ENCODE measurements around the gene MDK. TPM values are rescaled to one million over a fixed set of nuclear protein-coding genes. Genes with fewer than 3 reads are reported as not detected.
A peak's percentile ranks its signal among the peaks of the same experiment; 100 is the strongest.

The MDK gene
- total RNA-seq, 1 donor from 2014 or later: 600 TPM

- H3K9me3 ChIP-seq (ENCODE audit: low read depth): no peaks in the 10 kb centered on the region
- H3K4me1 Mint-ChIP-seq: peaks cover 66% of the 10 kb centered on the region
- no peak for DNase-seq (ENCODE audit: low spot score)
- no peak overlapping the region for H3K4me3 ChIP-seq
- no peak overlapping the region for H3K4me2 ChIP-seq
- peaks cover 42% of the 10 kb centered on the region for H3F3A ChIP-seq (ENCODE audit: low read depth)
- H3K36me3 ChIP-seq: no peaks in the 10 kb centered on the region
- no peak overlapping the region for H3K27ac ChIP-seq
- no peak overlapping the region for H3K27ac Mint-ChIP-seq
- H2AFZ ChIP-seq (replicated peaks): no peak overlapping the region
- no peak overlapping the region for H3K9ac ChIP-seq
- peaks cover 39% of the 10 kb centered on the region for H3K4me1 ChIP-seq
- H3K4me3 Mint-ChIP-seq: no peak overlapping the region
- H3K27me3 ChIP-seq: peaks cover 6% of the 10 kb centered on the region
- peaks cover 13% of the 10 kb centered on the region for H3K27me3 Mint-ChIP-seq (ENCODE audit: insufficient read depth, low read depth)
- TF ChIP-seq EZH2 (IDR thresholded peaks at IDR 0.05) (no peak), CTCF (IDR thresholded peaks at IDR 0.05) (no peak), EZH2phosphoT487 (IDR thresholded peaks at IDR 0.05) (no peak)
- H3K36me3 Mint-ChIP-seq: no peaks in the 10 kb centered on the region
- H3K9me3 Mint-ChIP-seq: no peaks in the 10 kb centered on the region
- no peaks in the 10 kb centered on the region for H4K20me1 ChIP-seq (ENCODE audit: low read depth)
- H3K79me2 ChIP-seq (ENCODE audit: low read depth): no peaks in the 10 kb centered on the region
Observed at GRCh38 chr11:46341454-46341853, 40.0 kb upstream of the MDK start.

GRCh38 chr11:46342239-46342638, 39.2 kb upstream of the MDK start:
- no peaks in the 10 kb centered on the region for H3K36me3 ChIP-seq
- H3K27ac Mint-ChIP-seq: no peak overlapping the region
- H3K4me1 ChIP-seq: peaks cover 33% of the 10 kb centered on the region

GRCh38 chr11:46343520-46343919, 37.9 kb upstream of the MDK start:
- Histone ChIP-seq H3K27me3 (peaks cover 12% of the 10 kb centered on the region), H3K4me1 (peaks cover 40% of the 10 kb centered on the region), H3K79me2 (ENCODE audit: low read depth) (peaks cover 11% of the 10 kb centered on the region), H3K9me3 (ENCODE audit: low read depth) (no peaks in the 10 kb centered on the region), H3K27ac (no peak overlapping the region), H3K4me3 (no peak overlapping the region), H3K4me2 (no peak overlapping the region), H2AFZ (replicated peaks) (no peak overlapping the region), H4K20me1 (ENCODE audit: low read depth) (peaks cover 10% of the 10 kb centered on the region), H3F3A (ENCODE audit: low read depth) (peaks cover 29% of the 10 kb centered on the region), H3K36me3 (no peaks in the 10 kb centered on the region), H3K9ac (no peak overlapping the region)
- Mint-ChIP-seq H3K9me3 (peaks cover 4% of the 10 kb centered on the region), H3K27ac (no peak overlapping the region), H3K27me3 (ENCODE audit: insufficient read depth, low read depth) (peaks cover 12% of the 10 kb centered on the region), H3K4me1 (peaks cover 61% of the 10 kb centered on the region), H3K4me3 (peak overlapping the region; percentile 13), H3K36me3 (no peaks in the 10 kb centered on the region)
- DNase-seq (ENCODE audit: low spot score): no peak
- TF ChIP-seq EZH2phosphoT487 (IDR thresholded peaks at IDR 0.05) (no peak), CTCF (IDR thresholded peaks at IDR 0.05) (no peak), EZH2 (IDR thresholded peaks at IDR 0.05) (no peak)

More at GRCh38 chr11:46342239-46342638, 39.2 kb upstream of the MDK start:
- Histone ChIP-seq H3K4me2 (no peak overlapping the region), H4K20me1 (ENCODE audit: low read depth) (no peaks in the 10 kb centered on the region), H3K9ac (no peak overlapping the region), H3K4me3 (no peak overlapping the region), H3K9me3 (ENCODE audit: low read depth) (no peaks in the 10 kb centered on the region), H3K27ac (no peak overlapping the region), H2AFZ (replicated peaks) (no peak overlapping the region), H3K79me2 (ENCODE audit: low read depth) (no peaks in the 10 kb centered on the region), H3F3A (ENCODE audit: low read depth) (peaks cover 39% of the 10 kb centered on the region), H3K27me3 (peaks cover 12% of the 10 kb centered on the region)
- Mint-ChIP-seq H3K4me1 (peaks cover 66% of the 10 kb centered on the region), H3K36me3 (no peaks in the 10 kb centered on the region), H3K4me3 (no peak overlapping the region), H3K9me3 (peaks cover 4% of the 10 kb centered on the region), H3K27me3 (ENCODE audit: insufficient read depth, low read depth) (peaks cover 14% of the 10 kb centered on the region)
- no peak for TF ChIP-seq EZH2 (IDR thresholded peaks at IDR 0.05)
- TF ChIP-seq EZH2phosphoT487 (IDR thresholded peaks at IDR 0.05): no peak
- no peak for TF ChIP-seq CTCF (IDR thresholded peaks at IDR 0.05)
- DNase-seq (ENCODE audit: low spot score): no peak
